HCT116 (cell line): ENCODE results near the gene PLGRKT. TPM values are rescaled to one million over a fixed set of nuclear protein-coding genes. Genes with fewer than 3 reads are reported as not detected.

Experiments
- ATAC-seq: fragments of 200-7000 bp; cut with Tn5 transposase; 2 replicates; pipeline ENCODE4 v1.9.1; 2020; ENCODE audit warnings: mild to moderate bottlenecking, moderate library complexity
- BruUV-seq: library from RNA; stranded (reverse); fragments of 400-500 nt; replicated peaks from 2 replicates; lab custom pipeline; 2021; lab: Mats Ljungman, UMichigan
- CTCF ChIA-PET: fragments of 300-600 bp; sonication (Branson Sonifier 250); formaldehyde crosslinking; loops from one replicate; lab custom pipeline; 2021; ENCODE audit warnings: antibody characterized with exemption; lab: Charles Lee
- POLR2A ChIA-PET: fragments of 300-600, 350-600 bp; sonication (Branson Sonifier 250); formaldehyde crosslinking; loops from one replicate; lab custom pipeline; 2021; ENCODE audit warnings: antibody characterized with exemption; lab: Charles Lee
- RAD21 ChIA-PET, 2 experiments: fragments of 300-600 bp; sonication (Branson Sonifier 250); formaldehyde crosslinking; loops; one replicate each; lab custom pipeline; 2023; ENCODE audit warnings: low total read pairs in 2 of 2; ENCODE audit not compliant: uncharacterized antibody in 2 of 2, unreplicated experiment in 2 of 2, low non-redundant PET in 1 of 2; lab: Charles Lee
- DNase-seq: peaks from one replicate; pipeline ENCODE4 v3.0.0-alpha.2; 2010; ENCODE audit warnings: low read depth, low spot score
- H2AFZ ChIP-seq: fragments of 200-600 bp; shearing (Covaris generic), sonication (generic); 2 replicates; pipeline ENCODE4 v1.6.1; 2017; ENCODE audit warnings: low read depth, mixed run types, mixed read lengths, antibody characterized with exemption, low read length; ENCODE audit not compliant: poor library complexity, severe bottlenecking
- H3K27ac ChIP-seq: 2 replicates; pipeline ENCODE4 v1.5.1; 2012; ENCODE audit warnings: low read depth, low read length
- H3K27me3 ChIP-seq: fragments of 200-600 bp; sonication (generic); 2 replicates; pipeline ENCODE4 v1.6.1; 2016; ENCODE audit warnings: mixed run types, low read length, mixed read lengths; ENCODE audit not compliant: insufficient read depth
- H3K36me3 ChIP-seq, 2 experiments: fragments of 200-500 bp in 1 of 2; fragments of 200-600 bp in 1 of 2; sonication (Bioruptor generic) in 1 of 2; sonication (generic) in 1 of 2; 2 replicates each; pipeline versions ENCODE4 v1.5.1 to v1.6.1; 2014 to 2016; ENCODE audit warnings: low read length in 2 of 2, inconsistent platforms in 1 of 2, mixed read lengths in 1 of 2, mixed run types in 1 of 2; ENCODE audit not compliant: insufficient read depth in 2 of 2, control insufficient read depth in 1 of 2
- H3K4me1 ChIP-seq, 2 experiments: fragments of 200-600 bp in 1 of 2; sonication (generic) in 1 of 2; 2 replicates each; pipeline versions ENCODE4 v1.5.1 to v1.6.1; 2012 to 2017; ENCODE audit warnings: low read length in 2 of 2, inconsistent platforms in 1 of 2, mild to moderate bottlenecking in 1 of 2, mixed read lengths in 1 of 2, mixed run types in 1 of 2, moderate library complexity in 1 of 2; ENCODE audit not compliant: insufficient read depth in 2 of 2, control insufficient read depth in 1 of 2
- H3K4me2 ChIP-seq: fragments of 200-600 bp; sonication (generic); 2 replicates; pipeline ENCODE4 v1.6.1; 2017; ENCODE audit warnings: mixed run types, low read length, mixed read lengths
- H3K4me3 ChIP-seq, 2 experiments: fragments of 200-600 bp in 1 of 2; sonication (generic) in 1 of 2; replicated peaks in 1 of 2; 2 replicates each; pipeline ENCODE4 v1.5.1; 2011 to 2016; ENCODE audit warnings: low read length in 2 of 2, control low read depth in 1 of 2, low read depth in 1 of 2, mild to moderate bottlenecking in 1 of 2, mixed read lengths in 1 of 2, mixed run types in 1 of 2
- H3K79me2 ChIP-seq: fragments of 200-600 bp; sonication (generic); 2 replicates; pipeline ENCODE4 v1.6.1; 2017; ENCODE audit warnings: mild to moderate bottlenecking, mixed run types, low read length, moderate library complexity, mixed read lengths; ENCODE audit not compliant: insufficient read depth
- H3K9ac ChIP-seq: fragments of 200-600 bp; sonication (generic); 2 replicates; pipeline ENCODE4 v1.6.1; 2016; ENCODE audit warnings: low read length, mixed read lengths
- H3K9me2 ChIP-seq: fragments of 200-600 bp; sonication (generic), shearing (Covaris generic); 2 replicates; pipeline ENCODE4 v1.6.1; 2017; ENCODE audit warnings: mixed run types, mild to moderate bottlenecking, moderate library complexity; ENCODE audit not compliant: insufficient read depth
- H3K9me3 ChIP-seq, 2 experiments: fragments of 200-500 bp in 1 of 2; fragments of 200-600 bp in 1 of 2; sonication (Bioruptor generic) in 1 of 2; sonication (generic) in 1 of 2; 2 replicates each; pipeline ENCODE4 v1.6.1; 2014 to 2017; ENCODE audit warnings: low read length in 2 of 2, mixed read lengths in 2 of 2, inconsistent platforms in 1 of 2, low read depth in 1 of 2, mild to moderate bottlenecking in 1 of 2, mixed run types in 1 of 2, moderate library complexity in 1 of 2; ENCODE audit not compliant: control insufficient read depth in 1 of 2, insufficient read depth in 1 of 2
- H4K20me1 ChIP-seq: fragments of 200-600 bp; sonication (generic), shearing (Covaris generic); 2 replicates; pipeline ENCODE4 v1.6.1; 2017; ENCODE audit warnings: mixed run types, mild to moderate bottlenecking, moderate library complexity; ENCODE audit not compliant: insufficient read depth
- CBX3 ChIP-seq: IDR thresholded peaks from 2 replicates; pipeline ENCODE4 v1.6.1; 2012; ENCODE audit warnings: low read depth
- CEBPB ChIP-seq: IDR thresholded peaks from 2 replicates; pipeline ENCODE4 v1.6.1; 2012; ENCODE audit warnings: low read depth
- EGR1 ChIP-seq: IDR thresholded peaks from 2 replicates; pipeline ENCODE4 v1.6.1; 2012; ENCODE audit warnings: low read depth
- EZH2 ChIP-seq: fragments of 200-600 bp; sonication (generic); IDR thresholded peaks from 2 replicates; pipeline ENCODE4 v1.6.1; 2017; ENCODE audit warnings: antibody characterized with exemption, mixed run types
- EZH2phosphoT487 ChIP-seq: fragments of 200-600 bp; IDR thresholded peaks from 2 replicates; pipeline ENCODE4 v1.6.1; 2018; ENCODE audit warnings: antibody characterized with exemption, borderline replicate concordance
- FOSL1 ChIP-seq: IDR thresholded peaks from 2 replicates; pipeline ENCODE4 v1.6.1; 2012; ENCODE audit warnings: low read depth
- JUND ChIP-seq: IDR thresholded peaks from 2 replicates; pipeline ENCODE4 v1.6.1; 2012
- POLR2A ChIP-seq: IDR thresholded peaks from 2 replicates; pipeline ENCODE4 v1.7.0; 2011; ENCODE audit warnings: borderline replicate concordance; ENCODE audit not compliant: insufficient read depth, insufficient read length; ENCODE audit errors: extremely low read depth
- POLR2AphosphoS5 ChIP-seq: IDR thresholded peaks from 2 replicates; pipeline ENCODE4 v1.6.1; 2011; ENCODE audit warnings: mild to moderate bottlenecking, low read depth, low read length, moderate library complexity
- SIN3A ChIP-seq: IDR thresholded peaks from 2 replicates; pipeline ENCODE4 v1.6.1; 2012; ENCODE audit warnings: low read depth
- SP1 ChIP-seq: IDR thresholded peaks from 2 replicates; pipeline ENCODE4 v1.6.1; 2012; ENCODE audit warnings: low read depth
- SRF ChIP-seq: IDR thresholded peaks from 2 replicates; pipeline ENCODE4 v1.6.1; 2012; ENCODE audit warnings: low read depth
- TCF7L2 ChIP-seq: IDR thresholded peaks from 2 replicates; pipeline ENCODE4 v1.7.0; 2011; ENCODE audit warnings: borderline replicate concordance, inconsistent platforms; ENCODE audit not compliant: insufficient read depth, insufficient read length; ENCODE audit errors: extremely low read depth
- YY1 ChIP-seq: IDR thresholded peaks from 2 replicates; pipeline ENCODE4 v1.6.1; 2011; ENCODE audit warnings: low read length, low read depth, moderate library complexity, mild to moderate bottlenecking; ENCODE audit not compliant: insufficient replicate concordance; ENCODE audit errors: extremely low read depth
- ZBTB33 ChIP-seq: IDR thresholded peaks from 2 replicates; pipeline ENCODE4 v1.6.1; 2011; ENCODE audit warnings: mild to moderate bottlenecking, low read length, moderate library complexity; ENCODE audit not compliant: insufficient replicate concordance; ENCODE audit errors: extremely low read depth
- ZNF274 ChIP-seq: fragments of 200-500 bp; sonication (Bioruptor generic); IDR thresholded peaks from 2 replicates; pipeline ENCODE4 v1.6.1; 2014; ENCODE audit warnings: mild to moderate bottlenecking, low read depth, low read length, inconsistent platforms
- intact Hi-C: fragments of 100-400 bp; cut with micrococcal nuclease; formaldehyde crosslinking; loops from 2 replicates; pipeline ENCODE4 v1.10.0; 2022
- total RNA-seq: library from RNA; stranded (reverse); gene quantifications from one replicate; pipeline ENCODE4 v1.2.1, GENCODE V29; 2021; ENCODE audit not compliant: unreplicated experiment
- TF ChIP-seq, protein P1 (sequence below), 3 experiments: fragments of 200-600 bp in 1 of 3; sonication (generic) in 1 of 3; IDR thresholded peaks in 2 of 3; conservative IDR thresholded peaks in 1 of 3; 2 replicates each; pipeline ENCODE4 v1.5.1; 2012 to 2017; ENCODE audit warnings: low read depth in 2 of 3, low read length in 2 of 3, antibody characterized with exemption in 1 of 3, borderline replicate concordance in 1 of 3, control low read depth in 1 of 3, mild to moderate bottlenecking in 1 of 3, mixed read lengths in 1 of 3, mixed run types in 1 of 3, moderate library complexity in 1 of 3; ENCODE audit not compliant: insufficient read depth in 1 of 3
- TF ChIP-seq, protein P2 (sequence below): IDR thresholded peaks from 2 replicates; pipeline ENCODE4 v1.6.1; 2012

PLGRKT gene
- total RNA-seq, 1 experiment from 2014 or later, result 23.8 TPM

DNA sequence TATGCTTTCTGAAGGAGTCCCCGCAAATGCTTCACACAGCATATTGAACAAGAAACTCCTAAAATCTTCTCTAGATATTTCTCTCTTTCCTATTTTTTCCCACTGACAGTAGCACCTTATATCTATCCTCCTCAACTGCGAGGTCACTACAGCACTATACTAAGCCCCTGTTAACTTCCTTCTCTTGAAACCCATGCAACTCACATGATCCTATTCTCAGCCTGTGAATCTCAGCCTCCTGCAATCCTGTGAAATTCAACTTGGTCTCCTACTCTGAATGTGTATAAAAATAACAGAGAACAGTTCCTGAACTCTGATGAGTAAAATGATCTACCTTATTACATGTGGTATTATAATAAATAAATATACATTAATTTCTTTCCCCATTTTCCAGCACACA, 6.1 kb upstream of the PLGRKT start:
- ChIA-PET POLR2A (no interaction called here), RAD21 (no interaction called here), CTCF (interaction anchor here (1.3 to 3.0 kb wide), 2 partner anchors 11 to 258 kb away, joined by 3 to 22 read pairs; no protein-coding TSS in a partner anchor)
- H3K4me1 ChIP-seq, result peaks cover 7 to 27% of the 10 kb centered on the region in 2 experiments
- H3K27me3 ChIP-seq, result no peaks in the 10 kb centered on the region
- H4K20me1 ChIP-seq, result no peaks in the 10 kb centered on the region
- H2AFZ ChIP-seq, result no peak overlapping the region
- no peak overlapping the region for H3K9ac ChIP-seq
- no peaks in the 10 kb centered on the region for H3K9me3 ChIP-seq
- no TSS peak for BruUV-seq
- TF ChIP-seq, protein P1, sequence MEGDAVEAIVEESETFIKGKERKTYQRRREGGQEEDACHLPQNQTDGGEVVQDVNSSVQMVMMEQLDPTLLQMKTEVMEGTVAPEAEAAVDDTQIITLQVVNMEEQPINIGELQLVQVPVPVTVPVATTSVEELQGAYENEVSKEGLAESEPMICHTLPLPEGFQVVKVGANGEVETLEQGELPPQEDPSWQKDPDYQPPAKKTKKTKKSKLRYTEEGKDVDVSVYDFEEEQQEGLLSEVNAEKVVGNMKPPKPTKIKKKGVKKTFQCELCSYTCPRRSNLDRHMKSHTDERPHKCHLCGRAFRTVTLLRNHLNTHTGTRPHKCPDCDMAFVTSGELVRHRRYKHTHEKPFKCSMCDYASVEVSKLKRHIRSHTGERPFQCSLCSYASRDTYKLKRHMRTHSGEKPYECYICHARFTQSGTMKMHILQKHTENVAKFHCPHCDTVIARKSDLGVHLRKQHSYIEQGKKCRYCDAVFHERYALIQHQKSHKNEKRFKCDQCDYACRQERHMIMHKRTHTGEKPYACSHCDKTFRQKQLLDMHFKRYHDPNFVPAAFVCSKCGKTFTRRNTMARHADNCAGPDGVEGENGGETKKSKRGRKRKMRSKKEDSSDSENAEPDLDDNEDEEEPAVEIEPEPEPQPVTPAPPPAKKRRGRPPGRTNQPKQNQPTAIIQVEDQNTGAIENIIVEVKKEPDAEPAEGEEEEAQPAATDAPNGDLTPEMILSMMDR (IDR thresholded peaks at IDR 0.05 in 2 of 3, conservative IDR thresholded peaks at IDR 0.05 in 1 of 3; ENCODE audit: borderline replicate concordance in 1 of 3, insufficient read depth in 1 of 3, low read depth in 2 of 3, low read length in 2 of 3), result no peak
- TF ChIP-seq ZNF274 (no peak), CEBPB (no peak), ZBTB33 (no peak), SRF (no peak), POLR2AphosphoS5 (no peak), TCF7L2 (no peak), FOSL1 (no peak), JUND (no peak), EGR1 (no peak), POLR2A (no peak), CBX3 (no peak), EZH2phosphoT487 (no peak), SIN3A (no peak), YY1 (no peak), EZH2 (no peak), SP1 (no peak)
- TF ChIP-seq, protein P2, sequence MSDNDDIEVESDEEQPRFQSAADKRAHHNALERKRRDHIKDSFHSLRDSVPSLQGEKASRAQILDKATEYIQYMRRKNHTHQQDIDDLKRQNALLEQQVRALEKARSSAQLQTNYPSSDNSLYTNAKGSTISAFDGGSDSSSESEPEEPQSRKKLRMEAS, result no peak
- no peaks in the 10 kb centered on the region for H3K9me2 ChIP-seq
- H3K79me2 ChIP-seq, result no peaks in the 10 kb centered on the region
- no peaks in the 10 kb centered on the region for H3K36me3 ChIP-seq
- H3K4me3 ChIP-seq, result no peak overlapping the region
- H3K4me2 ChIP-seq, result no peak overlapping the region
- DNase-seq, result no peak
- intact Hi-C loops, result loop anchor here (5.0 to 10.0 kb wide), 4 partner anchors 257 to 839 kb away; partner anchors contain the start of genes INSL6 and JAK2
- H3K27ac ChIP-seq, result no peak overlapping the region
- no peak for ATAC-seq
